ENCODE data around the gene ISCA2. TPM values are rescaled to one million over a fixed set of nuclear protein-coding genes. Genes with fewer than 3 reads are reported as not detected.
A peak's percentile ranks its signal among the peaks of the same experiment; 100 is the strongest.

Gene ISCA2
- total RNA-seq, 4 donors from 2014 or later = 7.9 to 14.7 (median 11.2) TPM

DNA sequence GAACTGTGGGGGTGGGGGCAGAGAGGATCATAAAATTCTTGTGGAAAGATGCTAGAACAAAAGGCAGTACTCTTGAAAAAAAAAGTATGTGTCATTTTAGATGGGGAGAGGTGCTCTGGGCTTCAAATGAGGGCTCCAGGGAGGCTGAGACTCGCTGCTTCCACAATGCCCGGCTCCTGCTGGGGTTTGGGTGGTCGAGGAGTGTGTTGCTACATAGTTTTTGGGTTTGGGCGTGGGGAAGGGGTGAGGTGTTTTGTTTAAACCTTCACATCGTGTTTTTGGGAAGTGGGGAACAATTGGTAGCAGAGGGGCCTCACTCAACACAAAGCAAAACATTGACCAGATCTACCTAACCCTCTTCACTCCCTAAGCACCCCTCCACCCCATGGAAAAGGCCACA lies 8.1 kb downstream of the ISCA2 start:
- H3K9me3 ChIP-seq = no peaks in the 10 kb centered on the region
- no peak overlapping the region for H3K4me3 ChIP-seq
- no peak for DNase-seq (ENCODE audit: low spot score in 2 of 2)
- TF ChIP-seq CTCF (IDR thresholded peaks at IDR 0.05) (no peak), POLR2AphosphoS5 (IDR thresholded peaks at IDR 0.05) (no peak), POLR2A (IDR thresholded peaks at IDR 0.05) (no peak)
- H3K4me1 ChIP-seq = peaks cover 26% of the 10 kb centered on the region
- 56% methylated on average over 5 of the region's 5 CpGs for WGBS
- peaks cover 30% of the 10 kb centered on the region for H3K36me3 ChIP-seq
- no peaks in the 10 kb centered on the region for H3K27me3 ChIP-seq
- no peak overlapping the region for H3K27ac ChIP-seq

DNA sequence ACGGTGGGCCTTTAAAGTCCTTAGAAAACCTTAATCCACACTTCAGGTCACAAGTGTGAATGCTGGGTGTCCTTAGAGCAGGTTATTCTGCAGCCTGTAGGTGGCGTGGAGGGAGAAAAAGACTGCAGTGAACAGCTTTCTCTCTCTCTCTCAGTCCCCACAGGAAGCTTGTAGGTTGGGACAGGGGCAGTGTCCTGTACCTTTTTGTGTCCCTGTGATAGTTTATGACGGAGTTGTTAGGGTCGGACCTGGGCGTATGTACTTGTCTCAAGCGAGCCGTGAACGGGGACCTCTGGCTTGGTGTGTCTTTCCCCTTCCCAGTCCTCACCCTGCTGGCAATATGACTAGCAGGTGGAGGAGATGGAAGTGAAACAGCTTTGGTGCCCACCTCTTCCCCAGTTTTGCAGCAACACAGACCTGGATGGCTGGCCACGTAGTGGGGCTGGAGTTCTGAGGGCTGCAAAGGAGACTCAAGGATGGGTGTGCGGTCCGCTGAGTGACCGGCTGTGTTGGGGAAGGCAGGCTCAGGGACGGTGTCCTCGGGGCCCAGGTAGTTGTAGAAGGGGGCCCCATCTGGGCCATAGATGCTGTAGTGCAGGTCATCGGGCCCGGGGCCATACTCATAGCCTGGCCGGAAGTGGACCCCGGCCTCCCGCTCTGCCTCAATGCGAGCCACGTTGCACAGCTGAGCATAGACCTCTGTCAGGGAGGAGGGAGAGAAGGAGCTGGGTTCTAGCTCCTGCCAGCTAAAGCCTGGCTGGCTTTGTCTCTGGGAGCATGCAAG lies 8.9 kb downstream of the ISCA2 start:
- Histone ChIP-seq H3K4me1 (peaks cover 26% of the 10 kb centered on the region), H3K4me3 (no peak overlapping the region), H3K27ac (no peak overlapping the region), H3K36me3 (peaks cover 27% of the 10 kb centered on the region), H3K27me3 (no peaks in the 10 kb centered on the region), H3K9me3 (no peaks in the 10 kb centered on the region)
- no peak for DNase-seq (ENCODE audit: low spot score in 2 of 2)
- TF ChIP-seq CTCF (IDR thresholded peaks at IDR 0.05) = peak; percentile 29 to 49
- TF ChIP-seq POLR2AphosphoS5 (IDR thresholded peaks at IDR 0.05) = no peak
- 75% methylated on average over 18 of the region's 21 CpGs for WGBS

- no peak overlapping the region for H3K27ac ChIP-seq
- peaks cover 26% of the 10 kb centered on the region for H3K4me1 ChIP-seq
- no peaks in the 10 kb centered on the region for H3K9me3 ChIP-seq
- H3K36me3 ChIP-seq = peaks cover 33% of the 10 kb centered on the region
- no peaks in the 10 kb centered on the region for H3K27me3 ChIP-seq
- no peak for DNase-seq (ENCODE audit: low spot score in 2 of 2)
- no peak overlapping the region for H3K4me3 ChIP-seq
- WGBS = no CpG with 5 or more reads among the region's 14 CpGs
- TF ChIP-seq POLR2A (IDR thresholded peaks at IDR 0.05) (no peak), CTCF (IDR thresholded peaks at IDR 0.05) (no peak), POLR2AphosphoS5 (IDR thresholded peaks at IDR 0.05) (no peak), EP300 (IDR thresholded peaks at IDR 0.05) (no peak)
Observed at GRCh38 chr14:74503291-74503937, 9.8 kb downstream of the ISCA2 start.

DNA sequence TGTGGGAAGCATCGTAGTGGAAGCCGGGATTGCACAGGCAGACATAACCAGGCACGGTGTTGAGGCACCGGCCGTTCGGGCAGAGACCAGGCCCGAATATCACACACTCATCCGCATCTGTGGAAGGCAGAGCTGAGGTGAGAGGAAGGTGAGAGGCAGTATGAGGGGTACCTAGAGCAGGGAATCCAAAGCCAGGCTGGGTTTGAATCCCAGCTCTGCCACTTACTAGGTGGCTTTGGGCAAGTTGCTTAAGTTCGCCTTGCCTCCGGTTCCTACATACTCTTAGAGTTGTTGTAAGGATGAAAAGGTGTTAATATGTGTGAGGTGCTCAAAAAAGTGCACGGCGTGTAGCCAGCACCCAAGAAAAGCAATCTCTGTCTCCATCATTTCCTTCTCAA lies 10.4 kb downstream of the ISCA2 start:
- Histone ChIP-seq H3K4me3 (no peak overlapping the region), H3K36me3 (peaks cover 35% of the 10 kb centered on the region), H3K27me3 (no peaks in the 10 kb centered on the region), H3K27ac (no peak overlapping the region), H3K4me1 (peaks cover 26% of the 10 kb centered on the region), H3K9me3 (no peaks in the 10 kb centered on the region)
- WGBS = 90% methylated on average over 10 of the region's 12 CpGs
- TF ChIP-seq EP300 (IDR thresholded peaks at IDR 0.05) (no peak), POLR2A (IDR thresholded peaks at IDR 0.05) (no peak), CTCF (IDR thresholded peaks at IDR 0.05) (no peak), POLR2AphosphoS5 (IDR thresholded peaks at IDR 0.05) (no peak)
- DNase-seq (ENCODE audit: low spot score in 2 of 2) = no peak

- whole genome bisulfite sequencing = 90% methylated on average over 3 of the region's 4 CpGs
- H3K4me1 ChIP-seq = peaks cover 26% of the 10 kb centered on the region
- H3K9me3 ChIP-seq = no peaks in the 10 kb centered on the region
- H3K27ac ChIP-seq = no peak overlapping the region
- peaks cover 40% of the 10 kb centered on the region for H3K36me3 ChIP-seq
- no peak for TF ChIP-seq EP300 (IDR thresholded peaks at IDR 0.05)
- TF ChIP-seq POLR2A (IDR thresholded peaks at IDR 0.05) = no peak
- TF ChIP-seq CTCF (IDR thresholded peaks at IDR 0.05) = no peak
- no peak for TF ChIP-seq POLR2AphosphoS5 (IDR thresholded peaks at IDR 0.05)
- no peak overlapping the region for H3K4me3 ChIP-seq
- no peak for DNase-seq (ENCODE audit: low spot score in 2 of 2)
- H3K27me3 ChIP-seq = no peaks in the 10 kb centered on the region
Observed at GRCh38 chr14:74504412-74504811, 10.8 kb downstream of the ISCA2 start.
